KMS-11 (cell line): Measurements from ENCODE around the gene REXO1.
"Not testable (repeated sequence)": the region's sequence is repeated elsewhere in the genome, so short reads cannot be mapped to it uniquely, and the experiment has no call there.

Experiments used
- H2AFZ ChIP-seq: fragments of 200-600 bp; sonication (generic); 2 replicates; pipeline ENCODE4 v1.6.1; 2016; ENCODE audit warnings: antibody characterized with exemption, mixed run types, low read depth
- H3K27ac ChIP-seq: fragments of 200-600 bp; sonication (generic); 2 replicates; pipeline ENCODE4 v1.6.1; 2016; ENCODE audit warnings: mild to moderate bottlenecking, mixed run types
- H3K27me3 ChIP-seq: fragments of 200-600 bp; sonication (generic); 2 replicates; pipeline ENCODE4 v1.6.1; 2017; ENCODE audit warnings: mild to moderate bottlenecking, low read depth, mixed run types, moderate library complexity; ENCODE audit not compliant: insufficient read depth
- H3K36me3 ChIP-seq: fragments of 200-600 bp; sonication (generic); 2 replicates; pipeline ENCODE4 v1.6.1; 2017; ENCODE audit warnings: mild to moderate bottlenecking, mixed run types; ENCODE audit not compliant: insufficient read depth
- H3K4me1 ChIP-seq: fragments of 200-600 bp; sonication (generic); 2 replicates; pipeline ENCODE4 v1.6.1; 2016; ENCODE audit warnings: mild to moderate bottlenecking, low read depth, mixed run types; ENCODE audit not compliant: poor library complexity, severe bottlenecking
- H3K4me2 ChIP-seq: fragments of 200-600 bp; sonication (generic); 2 replicates; pipeline ENCODE4 v1.7.0; 2016; ENCODE audit warnings: mild to moderate bottlenecking, mixed run types
- H3K4me3 ChIP-seq: fragments of 200-600 bp; sonication (generic); IDR thresholded peaks from 2 replicates; pipeline ENCODE4 v1.6.1; 2017; ENCODE audit warnings: low read depth, low read length, mixed read lengths; ENCODE audit not compliant: insufficient read depth
- H3K79me2 ChIP-seq: fragments of 200-600 bp; sonication (generic); 2 replicates; pipeline ENCODE4 v1.6.1; 2016; ENCODE audit warnings: low read depth, mixed run types; ENCODE audit not compliant: insufficient read depth
- H3K9ac ChIP-seq: fragments of 200-600 bp; sonication (generic); 2 replicates; pipeline ENCODE4 v1.6.1; 2016; ENCODE audit warnings: mild to moderate bottlenecking, mixed run types
- H4K20me1 ChIP-seq: fragments of 200-600 bp; sonication (generic); 2 replicates; pipeline ENCODE4 v1.6.1; 2016; ENCODE audit warnings: mild to moderate bottlenecking, mixed run types; ENCODE audit not compliant: insufficient read depth
- CTCF ChIP-seq: fragments of 200-600 bp; sonication (generic); conservative IDR thresholded peaks from 2 replicates; pipeline ENCODE4 v1.6.1; 2017; ENCODE audit warnings: low read depth, mild to moderate bottlenecking, antibody characterized with exemption, low read length, moderate library complexity, mixed read lengths

Gene REXO1

GRCh38 chr19:1888385-1888784, 40.1 kb upstream of the REXO1 start:
- H3K9ac ChIP-seq = no peak overlapping the region

GRCh38 chr19:1886360-1886759, 38.1 kb upstream of the REXO1 start:
- H2AFZ ChIP-seq, H3K27ac ChIP-seq, H3K27me3 ChIP-seq, H3K9ac ChIP-seq, H3K36me3 ChIP-seq, H3K4me2 ChIP-seq, H4K20me1 ChIP-seq, H3K4me3 ChIP-seq: not testable (repeated sequence)
- H3K79me2 ChIP-seq = peaks cover 20% of the 10 kb centered on the region; the same call in 1 of the 2 replicates
- H3K4me1 ChIP-seq = peaks cover 19% of the 10 kb centered on the region

More at GRCh38 chr19:1888385-1888784, 40.1 kb upstream of the REXO1 start:
- Histone ChIP-seq H3K27ac (no peak overlapping the region), H3K27me3 (no peaks in the 10 kb centered on the region), H3K4me1 (peaks cover 16% of the 10 kb centered on the region), H3K79me2 (peaks cover 11% of the 10 kb centered on the region; the same call in 1 of the 2 replicates), H3K36me3 (no peaks in the 10 kb centered on the region), H3K4me3 (no peak overlapping the region), H3K4me2 (no peak overlapping the region), H2AFZ (no peak overlapping the region), H4K20me1 (no peaks in the 10 kb centered on the region)
- no peak for TF ChIP-seq CTCF

DNA sequence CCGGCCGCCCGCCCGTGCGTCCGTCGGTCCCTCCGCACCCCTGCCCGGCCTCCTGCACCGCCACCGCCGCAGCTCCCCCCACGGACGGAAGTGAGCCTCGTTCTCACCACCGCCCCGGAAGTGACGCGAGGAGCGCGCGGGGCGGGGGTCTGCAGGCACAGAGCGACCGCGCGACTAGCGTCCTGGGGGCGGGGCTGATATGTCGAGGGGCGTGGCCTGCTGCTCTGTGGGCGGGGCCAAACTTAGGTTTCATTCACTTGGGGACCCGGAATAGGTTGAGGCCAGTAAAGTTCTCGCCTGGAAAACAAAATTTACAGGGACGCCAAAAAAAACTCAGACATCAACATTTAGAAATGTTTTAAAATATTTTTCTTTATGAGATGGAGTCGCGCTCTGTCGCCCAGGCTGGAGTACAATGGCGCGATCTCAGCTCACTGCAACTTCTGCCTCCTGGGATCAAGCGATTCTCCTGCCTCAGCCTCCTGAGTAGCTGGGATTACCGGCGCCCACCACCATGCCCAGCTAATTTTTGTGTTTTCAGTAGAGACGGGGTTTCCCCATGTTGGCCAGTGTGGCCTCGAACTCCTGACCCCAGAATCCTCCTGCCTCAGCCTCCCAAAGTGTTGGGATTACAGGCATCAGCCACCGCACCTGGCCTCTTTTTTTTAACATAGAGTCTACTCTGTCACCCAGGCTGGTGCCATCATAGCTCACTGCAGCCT, 37.3 kb upstream of the REXO1 start, which contains the start of gene ABHD17A:
Gene ABHD17A, minus strand, starts transcription at position 99 of the 722 bp plus-strand sequence. CDS start 3,930 bp downstream, outside the sequence.
- H4K20me1 ChIP-seq, H3K27me3 ChIP-seq, H3K4me3 ChIP-seq, H3K36me3 ChIP-seq, H3K27ac ChIP-seq: not testable (repeated sequence)
- H3K79me2 ChIP-seq = peaks cover 20% of the 10 kb centered on the region; the same call in 1 of the 2 replicates
- peak within 1 kb of the TSS; percentile 24; the same call in 1 of the 2 replicates for H3K9ac ChIP-seq
- H3K4me1 ChIP-seq = peaks cover 19% of the 10 kb centered on the region
- peak within 1 kb of the TSS; percentile 33 for H2AFZ ChIP-seq
- peak within 1 kb of the TSS; percentile 85 for H3K4me2 ChIP-seq

GRCh38 chr19:1884719-1885334, 36.5 kb upstream of the REXO1 start:
- no peak overlapping the region; the same call in 1 of the 2 replicates for H2AFZ ChIP-seq
- TF ChIP-seq CTCF = no peak
- peaks cover 20% of the 10 kb centered on the region; the same call in 1 of the 2 replicates for H3K79me2 ChIP-seq
- H3K9ac ChIP-seq = peak overlapping the region; percentile 24; the same call in 1 of the 2 replicates
- H4K20me1 ChIP-seq = no peaks in the 10 kb centered on the region
- H3K4me1 ChIP-seq = peaks cover 19% of the 10 kb centered on the region
- no peaks in the 10 kb centered on the region for H3K27me3 ChIP-seq
- H3K27ac ChIP-seq = no peak overlapping the region
- no peak overlapping the region for H3K4me3 ChIP-seq
- no peaks in the 10 kb centered on the region for H3K36me3 ChIP-seq
- H3K4me2 ChIP-seq = peak overlapping the region; percentile 85

DNA sequence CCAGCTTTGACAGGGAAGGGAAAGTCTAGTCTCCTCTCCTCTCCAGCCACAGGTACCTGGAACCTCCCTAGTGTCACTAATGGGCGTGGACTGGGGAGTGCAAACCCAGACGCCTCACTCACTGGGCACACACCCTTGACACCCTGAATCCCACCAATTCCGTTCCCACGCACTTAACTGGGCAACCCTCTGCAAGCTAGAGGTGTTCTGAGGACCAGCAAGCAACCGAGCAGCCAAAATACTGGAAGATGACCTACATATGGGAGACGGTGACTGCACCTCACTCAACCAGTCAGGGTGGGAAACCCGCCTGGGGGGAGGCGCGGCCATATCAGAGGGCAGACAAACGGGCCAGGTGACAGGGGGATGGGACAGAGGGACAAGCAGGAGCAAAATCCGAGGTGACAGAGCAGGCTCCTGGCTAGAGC, 36.0 kb upstream of the REXO1 start:
- Histone ChIP-seq H3K4me3 (no peak overlapping the region), H3K4me2 (peak overlapping the region; percentile 85), H3K36me3 (no peaks in the 10 kb centered on the region), H3K9ac (peak overlapping the region; percentile 24; the same call in 1 of the 2 replicates), H3K4me1 (peaks cover 19% of the 10 kb centered on the region), H2AFZ (no peak overlapping the region), H3K27ac (no peak overlapping the region), H4K20me1 (no peaks in the 10 kb centered on the region), H3K79me2 (peaks cover 20% of the 10 kb centered on the region; the same call in 1 of the 2 replicates), H3K27me3 (no peaks in the 10 kb centered on the region)
- TF ChIP-seq CTCF = no peak
